Endothelial cell of umbilical vein (primary cell): ENCODE measurements around the gene LGALS3BP. TPM values are rescaled to one million over a fixed set of nuclear protein-coding genes. Genes with fewer than 3 reads are reported as not detected.

Source experiments
- BruUV-seq: library from RNA; stranded (reverse); fragments of 400-500 nt; replicated peaks from 2 replicates; lab custom pipeline; 2021; lab: Mats Ljungman, UMichigan
- CTCF ChIA-PET: fragments of 300-600, 350-600 bp; sonication (Branson Sonifier 250); formaldehyde crosslinking; loops from one replicate; lab custom pipeline; 2021; ENCODE audit warnings: antibody characterized with exemption, inconsistent platforms; lab: Charles Lee
- POLR2A ChIA-PET: fragments of 300-600, 350-600 bp; sonication (Branson Sonifier 250); formaldehyde crosslinking; loops from one replicate; lab custom pipeline; 2021; ENCODE audit warnings: antibody characterized with exemption, inconsistent platforms; lab: Charles Lee
- DNase-seq: peaks from one replicate; pipeline ENCODE4 v3.0.0-alpha.2; 2011; ENCODE audit warnings: low read depth, low spot score
- FAIRE-seq: peaks from 2 replicates; lab custom pipeline; 2011; peaks lifted over from hg19 to GRCh38; lab: Jason Lieb, UNC
- H2AFZ ChIP-seq: 2 replicates; pipeline ENCODE4 v1.6.0; 2012; ENCODE audit warnings: low read depth, low read length, control low read depth, inconsistent platforms
- H3K27ac ChIP-seq: 2 replicates; pipeline ENCODE4 v1.5.1; 2011; ENCODE audit warnings: low read depth, mild to moderate bottlenecking, control low read depth, low read length, moderate library complexity; ENCODE audit not compliant: insufficient read depth
- H3K27me3 ChIP-seq, 2 experiments: 2 replicates each; pipeline versions ENCODE4 v1.6.0 to v1.6.1; 2011; ENCODE audit warnings: low read length in 2 of 2, mixed read lengths in 1 of 2; ENCODE audit not compliant: control insufficient read depth in 2 of 2, insufficient read depth in 2 of 2
- H3K36me3 ChIP-seq, 2 experiments: 2 replicates in 1 of 2; 3 replicates in 1 of 2; pipeline ENCODE4 v1.5.1; 2011; ENCODE audit warnings: low read length in 2 of 2, mild to moderate bottlenecking in 1 of 2, moderate library complexity in 1 of 2; ENCODE audit not compliant: control insufficient read depth in 2 of 2, insufficient read depth in 2 of 2; ENCODE audit errors: extremely low read depth in 1 of 2
- H3K4me1 ChIP-seq: 3 replicates; pipeline ENCODE4 v1.5.1; 2011; ENCODE audit warnings: mild to moderate bottlenecking, low read length; ENCODE audit not compliant: control insufficient read depth, insufficient read depth; ENCODE audit errors: extremely low read depth
- H3K4me2 ChIP-seq: 2 replicates; pipeline ENCODE4 v1.6.1; 2011; ENCODE audit warnings: low read length, control low read depth, mixed read lengths; ENCODE audit not compliant: insufficient read depth
- H3K4me3 ChIP-seq, 3 experiments: fragments of 200-600 bp in 1 of 3; sonication (generic), shearing (Covaris generic) in 1 of 3; replicated peaks in 1 of 3; 2 replicates each; pipeline ENCODE4 v1.5.1; 2011 to 2016; ENCODE audit warnings: control low read depth in 3 of 3, low read length in 3 of 3, mild to moderate bottlenecking in 2 of 3, inconsistent platforms in 1 of 3, low read depth in 1 of 3, moderate library complexity in 1 of 3; ENCODE audit not compliant: insufficient read depth in 1 of 3
- H3K79me2 ChIP-seq: 2 replicates; pipeline ENCODE4 v1.6.0; 2012; ENCODE audit warnings: low read length, inconsistent platforms; ENCODE audit not compliant: control insufficient read depth, insufficient read depth
- H3K9ac ChIP-seq: replicated peaks from 2 replicates; pipeline ENCODE3; 2011; ENCODE audit warnings: low read length, control low read depth; ENCODE audit not compliant: insufficient read depth; ENCODE audit errors: extremely low read depth
- H3K9me1 ChIP-seq: replicated peaks from 3 replicates; pipeline ENCODE4 v1.6.0; 2011; ENCODE audit warnings: mild to moderate bottlenecking, low read length; ENCODE audit not compliant: control insufficient read depth, insufficient read depth; ENCODE audit errors: extremely low read depth
- H3K9me3 ChIP-seq: replicated peaks from 2 replicates; pipeline ENCODE4 v1.5.1; 2012; ENCODE audit warnings: low read length, inconsistent platforms; ENCODE audit not compliant: control insufficient read depth, insufficient read depth
- H4K20me1 ChIP-seq: replicated peaks from 2 replicates; pipeline ENCODE3; 2011; ENCODE audit warnings: mild to moderate bottlenecking, low read length; ENCODE audit not compliant: control insufficient read depth, insufficient read depth; ENCODE audit errors: extremely low read depth
- EZH2 ChIP-seq: IDR thresholded peaks from 2 replicates; pipeline ENCODE4 v1.6.1; 2012; ENCODE audit warnings: borderline replicate concordance, low read depth, mild to moderate bottlenecking, moderate library complexity, low read length, inconsistent platforms; ENCODE audit not compliant: severe bottlenecking
- FOS ChIP-seq: IDR thresholded peaks from 2 replicates; pipeline ENCODE4 v1.6.1; 2011; ENCODE audit warnings: mild to moderate bottlenecking, low read length, moderate library complexity, borderline replicate concordance; ENCODE audit not compliant: insufficient read depth
- GATA2 ChIP-seq: IDR thresholded peaks from 2 replicates; pipeline ENCODE4 v1.7.0; 2011; ENCODE audit warnings: low read depth, mild to moderate bottlenecking, moderate library complexity, mixed read lengths, low read length; ENCODE audit not compliant: insufficient read length, insufficient read depth
- JUN ChIP-seq: IDR thresholded peaks from 2 replicates; pipeline ENCODE4 v1.6.1; 2011; ENCODE audit warnings: borderline replicate concordance, low read depth; ENCODE audit not compliant: insufficient read length, insufficient read depth
- MAX ChIP-seq: IDR thresholded peaks from 2 replicates; pipeline ENCODE4 v1.6.1; 2011; ENCODE audit not compliant: insufficient read depth, insufficient read length
- MYC ChIP-seq: IDR thresholded peaks from one replicate; pipeline ENCODE4 v1.6.1; 2011; ENCODE audit warnings: mild to moderate bottlenecking, low read depth, low read length
- POLR2A ChIP-seq: IDR thresholded peaks from 2 replicates; pipeline ENCODE4 v1.6.1; 2012; ENCODE audit warnings: low read depth, mild to moderate bottlenecking, control low read depth, low read length
- POLR2AphosphoS5 ChIP-seq: IDR thresholded peaks from 2 replicates; pipeline ENCODE4 v1.6.1; 2012; ENCODE audit warnings: low read depth, mild to moderate bottlenecking, control low read depth, low read length, moderate library complexity; ENCODE audit not compliant: insufficient read depth
- dilution Hi-C: fragments of 300-500 bp; cut with MboI; formaldehyde crosslinking; loops from one replicate; pipeline ENCODE4 v1.15.0; 2019; ENCODE audit warnings: low sequenced_read_pairs; ENCODE audit not compliant: extremely low pct_ligation_motif_present
- intact Hi-C: fragments of 100-400 bp; cut with micrococcal nuclease; formaldehyde crosslinking; loops from one replicate; pipeline ENCODE4 v1.10.0; 2022
- polyA plus RNA-seq, 4 experiments: library from polyadenylated mRNA; depleted of rRNA in 3 of 4; stranded (reverse) in 3 of 4; unstranded in 1 of 4; fragments of >200 nt; gene quantifications; 2 replicates each; pipeline versions ENCODE4 v1.2.1 to v1.2.3, GENCODE V29; 2011 to 2012; ENCODE audit warnings: missing spikeins in 1 of 4
- total RNA-seq: library from RNA; stranded (reverse); gene quantifications from 2 replicates; pipeline ENCODE4 v1.2.3, GENCODE V29; 2021
- TF ChIP-seq, protein P1 (sequence below), 2 donors: IDR thresholded peaks; 1 replicate in 1 of 2; 2 replicates in 1 of 2; pipeline ENCODE4 v1.5.1; 2011; ENCODE audit warnings: low read length in 2 of 2, mild to moderate bottlenecking in 2 of 2, moderate library complexity in 2 of 2, control low read depth in 1 of 2, inconsistent platforms in 1 of 2, low read depth in 1 of 2; ENCODE audit not compliant: insufficient read depth in 1 of 2; ENCODE audit errors: extremely low read depth in 1 of 2

The LGALS3BP gene
- total and polyA plus RNA-seq, 2 donors (not counting 3 experiments of a cell fraction or from before 2014, with no cell fraction given) = 0.77 to 1.3 TPM

GRCh38 chr17:78944026-78944425 is 35.7 kb downstream of the LGALS3BP start:
- FAIRE-seq = no peak
- POLR2A ChIA-PET = interaction anchor here (1.0 kb wide), 1 partner anchor 81 kb away, joined by 3 read pairs; no protein-coding TSS in a partner anchor
- no peaks in the 10 kb centered on the region for H3K9me1 ChIP-seq
- no peaks in the 10 kb centered on the region for H3K79me2 ChIP-seq
- BruUV-seq = no TSS peak
- no peak for DNase-seq
- no peak for TF ChIP-seq POLR2A
- TF ChIP-seq MAX = no peak
- TF ChIP-seq, protein P1, sequence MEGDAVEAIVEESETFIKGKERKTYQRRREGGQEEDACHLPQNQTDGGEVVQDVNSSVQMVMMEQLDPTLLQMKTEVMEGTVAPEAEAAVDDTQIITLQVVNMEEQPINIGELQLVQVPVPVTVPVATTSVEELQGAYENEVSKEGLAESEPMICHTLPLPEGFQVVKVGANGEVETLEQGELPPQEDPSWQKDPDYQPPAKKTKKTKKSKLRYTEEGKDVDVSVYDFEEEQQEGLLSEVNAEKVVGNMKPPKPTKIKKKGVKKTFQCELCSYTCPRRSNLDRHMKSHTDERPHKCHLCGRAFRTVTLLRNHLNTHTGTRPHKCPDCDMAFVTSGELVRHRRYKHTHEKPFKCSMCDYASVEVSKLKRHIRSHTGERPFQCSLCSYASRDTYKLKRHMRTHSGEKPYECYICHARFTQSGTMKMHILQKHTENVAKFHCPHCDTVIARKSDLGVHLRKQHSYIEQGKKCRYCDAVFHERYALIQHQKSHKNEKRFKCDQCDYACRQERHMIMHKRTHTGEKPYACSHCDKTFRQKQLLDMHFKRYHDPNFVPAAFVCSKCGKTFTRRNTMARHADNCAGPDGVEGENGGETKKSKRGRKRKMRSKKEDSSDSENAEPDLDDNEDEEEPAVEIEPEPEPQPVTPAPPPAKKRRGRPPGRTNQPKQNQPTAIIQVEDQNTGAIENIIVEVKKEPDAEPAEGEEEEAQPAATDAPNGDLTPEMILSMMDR (IDR thresholded peaks at IDR 0.05; ENCODE audit: extremely low read depth in 1 of 2, insufficient read depth in 1 of 2, low read depth in 1 of 2, low read length in 2 of 2) = no peak
- no peak for TF ChIP-seq FOS
- TF ChIP-seq POLR2AphosphoS5 = no peak
- no peak for TF ChIP-seq MYC
- no peak for TF ChIP-seq GATA2
- TF ChIP-seq EZH2 = no peak
- TF ChIP-seq JUN = no peak
- H3K27ac ChIP-seq = no peak overlapping the region
- dilution Hi-C loops = no loop called here
- H3K4me3 ChIP-seq = no peak overlapping the region
- no peaks in the 10 kb centered on the region for H3K36me3 ChIP-seq
- intact Hi-C loops = no loop called here
- H3K27me3 ChIP-seq = no peaks in the 10 kb centered on the region
- H3K9me3 ChIP-seq = no peaks in the 10 kb centered on the region
- H3K4me2 ChIP-seq = no peak overlapping the region
- H3K4me1 ChIP-seq = peaks cover 6% of the 10 kb centered on the region
- no peak overlapping the region for H2AFZ ChIP-seq
- no peak overlapping the region for H3K9ac ChIP-seq
- CTCF ChIA-PET = interaction anchor here (0.9 to 2.9 kb wide), 4 partner anchors 9 to 78 kb away, joined by 3 to 12 read pairs (median 4); no protein-coding TSS in a partner anchor
- no peaks in the 10 kb centered on the region for H4K20me1 ChIP-seq
